Osteocyte (in vitro differentiated cells): ENCODE data around the gene RNU7-1. TPM values are rescaled to one million over a fixed set of nuclear protein-coding genes. Genes with fewer than 3 reads are reported as not detected.
A peak's percentile ranks its signal among the peaks of the same experiment; 100 is the strongest.

Source experiments
- DNase-seq: peaks from one replicate; pipeline ENCODE4 v3.0.0; 2021; ENCODE audit warnings: mixed read lengths; ENCODE audit not compliant: unreplicated experiment; ENCODE audit errors: extremely low spot score
- H3K27ac Mint-ChIP-seq: one replicate; pipeline ENCODE4 v1.8.0; 2021; ENCODE audit warnings: mild to moderate bottlenecking, mixed read lengths; ENCODE audit not compliant: unreplicated experiment
- H3K27me3 Mint-ChIP-seq: one replicate; pipeline ENCODE4 v1.8.0; 2021; ENCODE audit warnings: mixed read lengths; ENCODE audit not compliant: unreplicated experiment
- H3K36me3 Mint-ChIP-seq: one replicate; pipeline ENCODE4 v1.8.0; 2021; ENCODE audit warnings: mixed read lengths; ENCODE audit not compliant: unreplicated experiment
- H3K4me1 Mint-ChIP-seq: one replicate; pipeline ENCODE4 v1.8.0; 2021; ENCODE audit warnings: mixed read lengths; ENCODE audit not compliant: unreplicated experiment
- H3K4me3 Mint-ChIP-seq: one replicate; pipeline ENCODE4 v1.8.0; 2021; ENCODE audit warnings: mild to moderate bottlenecking, moderate library complexity, mixed read lengths; ENCODE audit not compliant: unreplicated experiment
- H3K9me3 Mint-ChIP-seq: one replicate; pipeline ENCODE4 v1.8.0; 2021; ENCODE audit warnings: mixed read lengths; ENCODE audit not compliant: unreplicated experiment
- CTCF ChIP-seq: fragments of 200-600 bp; sonication (generic); IDR thresholded peaks from 2 replicates; pipeline ENCODE4 v1.5.0; 2021; ENCODE audit warnings: antibody characterized with exemption, mild to moderate bottlenecking, moderate library complexity
- total RNA-seq: library from RNA; stranded (reverse); gene quantifications from 2 replicates; pipeline ENCODE4 v1.2.1, GENCODE V29; 2021

The RNU7-1 gene
- total RNA-seq, 1 donor from 2014 or later = not detected

GRCh38 chr12:6963791-6964413 is 20.3 kb downstream of the RNU7-1 start:
- no peak for TF ChIP-seq CTCF
- H3K36me3 Mint-ChIP-seq = peaks cover 17% of the 10 kb centered on the region
- peaks cover 22% of the 10 kb centered on the region for H3K4me1 Mint-ChIP-seq
- no peak for DNase-seq
- peak overlapping the region; percentile 78 for H3K27ac Mint-ChIP-seq
- H3K4me3 Mint-ChIP-seq = no peak overlapping the region
- H3K9me3 Mint-ChIP-seq = no peaks in the 10 kb centered on the region
- H3K27me3 Mint-ChIP-seq = no peaks in the 10 kb centered on the region

GRCh38 chr12:6964605-6965025 is 21.0 kb downstream of the RNU7-1 start:
- Mint-ChIP-seq H3K27me3 (no peaks in the 10 kb centered on the region), H3K36me3 (peaks cover 21% of the 10 kb centered on the region), H3K27ac (peak overlapping the region; percentile 78), H3K4me1 (peaks cover 24% of the 10 kb centered on the region), H3K9me3 (no peaks in the 10 kb centered on the region), H3K4me3 (no peak overlapping the region)
- DNase-seq = no peak
- no peak for TF ChIP-seq CTCF

GRCh38 chr12:6965026-6965661 is 21.5 kb downstream of the RNU7-1 start:
- peaks cover 27% of the 10 kb centered on the region for H3K4me1 Mint-ChIP-seq
- no peaks in the 10 kb centered on the region for H3K9me3 Mint-ChIP-seq
- H3K36me3 Mint-ChIP-seq = peaks cover 21% of the 10 kb centered on the region
- peak; percentile 91 for TF ChIP-seq CTCF
- peak; percentile 92 for DNase-seq
- H3K27me3 Mint-ChIP-seq = no peaks in the 10 kb centered on the region
- H3K4me3 Mint-ChIP-seq = no peak overlapping the region
- peak overlapping the region; percentile 78 for H3K27ac Mint-ChIP-seq

- Mint-ChIP-seq H3K9me3 (no peaks in the 10 kb centered on the region), H3K36me3 (peaks cover 21% of the 10 kb centered on the region), H3K4me1 (peaks cover 27% of the 10 kb centered on the region), H3K27ac (peak overlapping the region; percentile 78), H3K27me3 (no peaks in the 10 kb centered on the region), H3K4me3 (no peak overlapping the region)
- DNase-seq = no peak
- TF ChIP-seq CTCF = no peak
Observed at GRCh38 chr12:6965714-6966113, 22.1 kb downstream of the RNU7-1 start.

GRCh38 chr12:6966351-6966750 is 22.7 kb downstream of the RNU7-1 start:
- DNase-seq = no peak
- no peaks in the 10 kb centered on the region for H3K27me3 Mint-ChIP-seq
- peaks cover 21% of the 10 kb centered on the region for H3K36me3 Mint-ChIP-seq
- TF ChIP-seq CTCF = no peak
- peaks cover 32% of the 10 kb centered on the region for H3K4me1 Mint-ChIP-seq
- no peaks in the 10 kb centered on the region for H3K9me3 Mint-ChIP-seq
- no peak overlapping the region for H3K27ac Mint-ChIP-seq
- H3K4me3 Mint-ChIP-seq = no peak overlapping the region
